ENCODE results near the gene PSMA6. TPM values are rescaled to one million over a fixed set of nuclear protein-coding genes. Genes with fewer than 3 reads are reported as not detected.
"Not testable (repeated sequence)": the region's sequence is repeated elsewhere in the genome, so short reads cannot be mapped to it uniquely, and the experiment has no call there.

The PSMA6 gene
- total and polyA plus RNA-seq, 2 donors (not counting 1 experiment from before 2014, with no cell fraction given), result 190 to 225 TPM

- H3K27me3 ChIP-seq (ENCODE audit: control insufficient read depth, insufficient read depth, low read length), result no peaks in the 10 kb centered on the region
- no peaks in the 10 kb centered on the region for H3K79me2 ChIP-seq (ENCODE audit: control insufficient read depth, insufficient read depth, low read length)
- no peaks in the 10 kb centered on the region for H3K36me3 ChIP-seq (ENCODE audit: control insufficient read depth, insufficient read depth, low read length)
- H3K4me1 ChIP-seq (ENCODE audit: control insufficient read depth, extremely low read depth, insufficient read depth, low read length), result no peaks in the 10 kb centered on the region
- H3K9me3 ChIP-seq (ENCODE audit: control insufficient read depth, insufficient read depth, low read depth, low read length), result no peaks in the 10 kb centered on the region
- H3K4me3 ChIP-seq (replicated peaks in 1 of 4; ENCODE audit: control extremely low read depth in 1 of 4, insufficient read depth in 1 of 4, low read depth in 3 of 4, low read length in 4 of 4), result no peak overlapping the region
- no peak overlapping the region for H3K9ac ChIP-seq (ENCODE audit: insufficient read depth, low read length)
- H2AFZ ChIP-seq (ENCODE audit: low read length), result no peak overlapping the region
- no peak overlapping the region for H3K4me2 ChIP-seq (ENCODE audit: extremely low read depth, insufficient read depth, low read length)
- no peaks in the 10 kb centered on the region for H4K20me1 ChIP-seq (ENCODE audit: control insufficient read depth, extremely low read depth, insufficient read depth, low read length)
- no peak for DNase-seq (ENCODE audit: low read depth in 2 of 2)
- H3K27ac ChIP-seq (ENCODE audit: insufficient read depth, low read length), result no peak overlapping the region
- TF ChIP-seq EZH2 (IDR thresholded peaks at IDR 0.05; ENCODE audit: low read length, missing control alignments) (no peak), CTCF (conservative IDR thresholded peaks at IDR 0.05 in 1 of 2, IDR thresholded peaks at IDR 0.05 in 1 of 2; ENCODE audit: low read depth in 1 of 2, low read length in 2 of 2) (no peak)
Measured at GRCh38 chr14:35353409-35354172, 61.4 kb downstream of the PSMA6 start.

GRCh38 chr14:35355235-35355634 lies 63.1 kb downstream of the PSMA6 start:
- H3K4me3 ChIP-seq (replicated peaks in 1 of 4; ENCODE audit: control extremely low read depth in 1 of 4, insufficient read depth in 1 of 4, low read depth in 3 of 4, low read length in 4 of 4); H3K9me3 ChIP-seq (ENCODE audit: control insufficient read depth, insufficient read depth, low read depth, low read length); H3K4me1 ChIP-seq (ENCODE audit: control insufficient read depth, extremely low read depth, insufficient read depth, low read length); H3K36me3 ChIP-seq (ENCODE audit: control insufficient read depth, insufficient read depth, low read length); H3K79me2 ChIP-seq (ENCODE audit: control insufficient read depth, insufficient read depth, low read length); H3K27me3 ChIP-seq (ENCODE audit: control insufficient read depth, insufficient read depth, low read length); H3K4me2 ChIP-seq (ENCODE audit: extremely low read depth, insufficient read depth, low read length); H3K27ac ChIP-seq (ENCODE audit: insufficient read depth, low read length); H4K20me1 ChIP-seq (ENCODE audit: control insufficient read depth, extremely low read depth, insufficient read depth, low read length); H3K9ac ChIP-seq (ENCODE audit: insufficient read depth, low read length); H2AFZ ChIP-seq (ENCODE audit: low read length); DNase-seq (ENCODE audit: low read depth in 2 of 2): not testable (repeated sequence)

- H3K4me1 ChIP-seq (ENCODE audit: control insufficient read depth, extremely low read depth, insufficient read depth, low read length), result no peaks in the 10 kb centered on the region
- H3K79me2 ChIP-seq (ENCODE audit: control insufficient read depth, insufficient read depth, low read length), result no peaks in the 10 kb centered on the region
- TF ChIP-seq CTCF (conservative IDR thresholded peaks at IDR 0.05 in 1 of 2, IDR thresholded peaks at IDR 0.05 in 1 of 2; ENCODE audit: low read depth in 1 of 2, low read length in 2 of 2), result no peak
- TF ChIP-seq EZH2 (IDR thresholded peaks at IDR 0.05; ENCODE audit: low read length, missing control alignments), result no peak
- no peaks in the 10 kb centered on the region for H3K9me3 ChIP-seq (ENCODE audit: control insufficient read depth, insufficient read depth, low read depth, low read length)
- H2AFZ ChIP-seq (ENCODE audit: low read length), result no peak overlapping the region
- no peak overlapping the region for H3K4me2 ChIP-seq (ENCODE audit: extremely low read depth, insufficient read depth, low read length)
- no peaks in the 10 kb centered on the region for H4K20me1 ChIP-seq (ENCODE audit: control insufficient read depth, extremely low read depth, insufficient read depth, low read length)
- DNase-seq (ENCODE audit: low read depth in 2 of 2), result peak in 1 of 2 donors; percentile 81
- H3K36me3 ChIP-seq (ENCODE audit: control insufficient read depth, insufficient read depth, low read length), result no peaks in the 10 kb centered on the region
- H3K4me3 ChIP-seq (replicated peaks in 1 of 4; ENCODE audit: control extremely low read depth in 1 of 4, insufficient read depth in 1 of 4, low read depth in 3 of 4, low read length in 4 of 4), result no peak overlapping the region
- no peaks in the 10 kb centered on the region for H3K27me3 ChIP-seq (ENCODE audit: control insufficient read depth, insufficient read depth, low read length)
- H3K27ac ChIP-seq (ENCODE audit: insufficient read depth, low read length), result no peak overlapping the region
- H3K9ac ChIP-seq (ENCODE audit: insufficient read depth, low read length), result no peak overlapping the region
Measured at GRCh38 chr14:35355981-35356841, 64.0 kb downstream of the PSMA6 start.

- not testable (repeated sequence) for H3K27ac ChIP-seq (ENCODE audit: insufficient read depth, low read length); H3K9me3 ChIP-seq (ENCODE audit: control insufficient read depth, insufficient read depth, low read depth, low read length)
Measured at GRCh38 chr14:35359655-35360054, 67.5 kb downstream of the PSMA6 start.

More at GRCh38 chr14:35359655-35360054, 67.5 kb downstream of the PSMA6 start:
- H3K27me3 ChIP-seq (ENCODE audit: control insufficient read depth, insufficient read depth, low read length); H3K9ac ChIP-seq (ENCODE audit: insufficient read depth, low read length); H2AFZ ChIP-seq (ENCODE audit: low read length); H3K4me3 ChIP-seq (replicated peaks in 1 of 4; ENCODE audit: control extremely low read depth in 1 of 4, insufficient read depth in 1 of 4, low read depth in 3 of 4, low read length in 4 of 4); H3K79me2 ChIP-seq (ENCODE audit: control insufficient read depth, insufficient read depth, low read length); H3K4me1 ChIP-seq (ENCODE audit: control insufficient read depth, extremely low read depth, insufficient read depth, low read length); H4K20me1 ChIP-seq (ENCODE audit: control insufficient read depth, extremely low read depth, insufficient read depth, low read length); DNase-seq (ENCODE audit: low read depth in 2 of 2); H3K4me2 ChIP-seq (ENCODE audit: extremely low read depth, insufficient read depth, low read length); H3K36me3 ChIP-seq (ENCODE audit: control insufficient read depth, insufficient read depth, low read length): not testable (repeated sequence)
